ENCODE measurements around the gene RPL39L. TPM values are rescaled to one million over a fixed set of nuclear protein-coding genes. Genes with fewer than 3 reads are reported as not detected.

RPL39L gene
- total RNA-seq, 3 donors from 2014 or later, result 1.4 to 5.8 (median 2.9) TPM

- H3K36me3 ChIP-seq (ENCODE audit: low read depth), result no peaks in the 10 kb centered on the region
- no peak for TF ChIP-seq CTCF (IDR thresholded peaks at IDR 0.05)
- DNase-seq (no peak), ATAC-seq (peak; percentile 24)
- H3K4me3 ChIP-seq, result no peak overlapping the region
- no peaks in the 10 kb centered on the region for H3K9me3 ChIP-seq
- intact Hi-C loops (cut with DNase I, micrococcal nuclease), result no loop called here
- no peaks in the 10 kb centered on the region for H3K4me1 ChIP-seq (ENCODE audit: low read depth)
Measured at GRCh38 chr3:187125319-187126031, 13.8 kb downstream of the RPL39L start.

- TF ChIP-seq CTCF (IDR thresholded peaks at IDR 0.05), result no peak
- ATAC-seq, result no peak
- Histone ChIP-seq H3K36me3 (ENCODE audit: low read depth) (no peaks in the 10 kb centered on the region), H3K9me3 (no peaks in the 10 kb centered on the region), H3K4me3 (no peak overlapping the region), H3K4me1 (ENCODE audit: low read depth) (no peaks in the 10 kb centered on the region)
- no peak for DNase-seq
- intact Hi-C loops (cut with DNase I, micrococcal nuclease), result no loop called here
Measured at GRCh38 chr3:187122261-187122660, 17.0 kb downstream of the RPL39L start.

- TF ChIP-seq CTCF (IDR thresholded peaks at IDR 0.05), result no peak
- Histone ChIP-seq H3K36me3 (ENCODE audit: low read depth) (no peaks in the 10 kb centered on the region), H3K4me1 (ENCODE audit: low read depth) (no peaks in the 10 kb centered on the region), H3K9me3 (no peaks in the 10 kb centered on the region), H3K4me3 (no peak overlapping the region)
- DNase-seq (no peak), ATAC-seq (no peak)
- intact Hi-C loops (cut with DNase I, micrococcal nuclease), result no loop called here
Measured at GRCh38 chr3:187120326-187120725, 19.0 kb downstream of the RPL39L start.

GRCh38 chr3:187114511-187114910 lies 24.8 kb downstream of the RPL39L start:
- no peak for DNase-seq
- ATAC-seq, result no peak
- H3K4me3 ChIP-seq, result no peak overlapping the region
- intact Hi-C loops (cut with DNase I, micrococcal nuclease), result loop anchor here in 1 of 2 donors (5.0 kb wide), 1 partner anchor 53 kb away; no protein-coding TSS in a partner anchor
- no peaks in the 10 kb centered on the region for H3K4me1 ChIP-seq (ENCODE audit: low read depth)
- H3K9me3 ChIP-seq, result no peaks in the 10 kb centered on the region
- no peak for TF ChIP-seq CTCF (IDR thresholded peaks at IDR 0.05)
- no peaks in the 10 kb centered on the region for H3K36me3 ChIP-seq (ENCODE audit: low read depth)

GRCh38 chr3:187112934-187113793 lies 26.1 kb downstream of the RPL39L start:
- no peak for ATAC-seq

More at GRCh38 chr3:187112934-187113793, 26.1 kb downstream of the RPL39L start:
- peak in 1 of 3 donors; percentile 12 for DNase-seq
- peak; percentile 35 for TF ChIP-seq CTCF (IDR thresholded peaks at IDR 0.05)
- no peaks in the 10 kb centered on the region for H3K36me3 ChIP-seq (ENCODE audit: low read depth)
- H3K4me1 ChIP-seq (ENCODE audit: low read depth), result no peaks in the 10 kb centered on the region
- no peaks in the 10 kb centered on the region for H3K9me3 ChIP-seq
- no peak overlapping the region for H3K4me3 ChIP-seq
- intact Hi-C loops (cut with DNase I, micrococcal nuclease), result loop anchor here in 1 of 2 donors (5.0 kb wide), 1 partner anchor 54 kb away; no protein-coding TSS in a partner anchor
